Panc1 (cell line): Measurements from ENCODE around the gene FIGN.

Experiments
- POLR2AphosphoS5 ChIP-seq: IDR thresholded peaks from 2 replicates; pipeline ENCODE4 v1.6.1; 2012; ENCODE audit warnings: mild to moderate bottlenecking, low read depth, low read length, moderate library complexity
- TF ChIP-seq, protein P1 (sequence below): fragments of 450-650 bp; IDR thresholded peaks from 2 replicates; pipeline ENCODE4 v1.5.1; 2017; ENCODE audit warnings: mild to moderate bottlenecking
- TF ChIP-seq, protein P2 (sequence below), 2 experiments: IDR thresholded peaks; 2 replicates each; pipeline ENCODE4 v1.6.1; 2011 to 2012; ENCODE audit warnings: low read depth in 2 of 2, control low read depth in 1 of 2, low read length in 1 of 2, mild to moderate bottlenecking in 1 of 2, moderate library complexity in 1 of 2; ENCODE audit not compliant: insufficient read depth in 1 of 2

DNA sequence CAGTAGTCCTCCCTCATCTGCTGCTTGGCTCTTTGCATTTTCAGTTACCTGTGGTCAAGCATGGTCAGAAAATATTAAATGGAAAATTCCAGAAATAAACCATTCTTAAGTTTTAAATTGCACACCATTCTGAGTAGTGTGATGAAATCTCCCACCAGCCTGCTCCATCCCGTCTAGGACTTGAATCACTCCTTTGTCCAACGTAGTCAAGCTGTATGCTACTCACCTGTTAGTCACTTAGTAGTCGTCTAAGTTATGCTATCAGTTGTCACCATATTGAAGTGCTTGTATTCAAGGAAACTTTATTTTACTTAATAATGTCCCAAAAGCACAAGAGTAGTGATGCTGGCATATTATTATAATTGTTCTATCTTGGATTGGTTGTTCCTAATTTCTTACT, 172.5 kb downstream of the FIGN start:
- TF ChIP-seq, protein P1, sequence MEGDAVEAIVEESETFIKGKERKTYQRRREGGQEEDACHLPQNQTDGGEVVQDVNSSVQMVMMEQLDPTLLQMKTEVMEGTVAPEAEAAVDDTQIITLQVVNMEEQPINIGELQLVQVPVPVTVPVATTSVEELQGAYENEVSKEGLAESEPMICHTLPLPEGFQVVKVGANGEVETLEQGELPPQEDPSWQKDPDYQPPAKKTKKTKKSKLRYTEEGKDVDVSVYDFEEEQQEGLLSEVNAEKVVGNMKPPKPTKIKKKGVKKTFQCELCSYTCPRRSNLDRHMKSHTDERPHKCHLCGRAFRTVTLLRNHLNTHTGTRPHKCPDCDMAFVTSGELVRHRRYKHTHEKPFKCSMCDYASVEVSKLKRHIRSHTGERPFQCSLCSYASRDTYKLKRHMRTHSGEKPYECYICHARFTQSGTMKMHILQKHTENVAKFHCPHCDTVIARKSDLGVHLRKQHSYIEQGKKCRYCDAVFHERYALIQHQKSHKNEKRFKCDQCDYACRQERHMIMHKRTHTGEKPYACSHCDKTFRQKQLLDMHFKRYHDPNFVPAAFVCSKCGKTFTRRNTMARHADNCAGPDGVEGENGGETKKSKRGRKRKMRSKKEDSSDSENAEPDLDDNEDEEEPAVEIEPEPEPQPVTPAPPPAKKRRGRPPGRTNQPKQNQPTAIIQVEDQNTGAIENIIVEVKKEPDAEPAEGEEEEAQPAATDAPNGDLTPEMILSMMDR: no peak
- TF ChIP-seq POLR2AphosphoS5: no peak
- TF ChIP-seq, protein P2, sequence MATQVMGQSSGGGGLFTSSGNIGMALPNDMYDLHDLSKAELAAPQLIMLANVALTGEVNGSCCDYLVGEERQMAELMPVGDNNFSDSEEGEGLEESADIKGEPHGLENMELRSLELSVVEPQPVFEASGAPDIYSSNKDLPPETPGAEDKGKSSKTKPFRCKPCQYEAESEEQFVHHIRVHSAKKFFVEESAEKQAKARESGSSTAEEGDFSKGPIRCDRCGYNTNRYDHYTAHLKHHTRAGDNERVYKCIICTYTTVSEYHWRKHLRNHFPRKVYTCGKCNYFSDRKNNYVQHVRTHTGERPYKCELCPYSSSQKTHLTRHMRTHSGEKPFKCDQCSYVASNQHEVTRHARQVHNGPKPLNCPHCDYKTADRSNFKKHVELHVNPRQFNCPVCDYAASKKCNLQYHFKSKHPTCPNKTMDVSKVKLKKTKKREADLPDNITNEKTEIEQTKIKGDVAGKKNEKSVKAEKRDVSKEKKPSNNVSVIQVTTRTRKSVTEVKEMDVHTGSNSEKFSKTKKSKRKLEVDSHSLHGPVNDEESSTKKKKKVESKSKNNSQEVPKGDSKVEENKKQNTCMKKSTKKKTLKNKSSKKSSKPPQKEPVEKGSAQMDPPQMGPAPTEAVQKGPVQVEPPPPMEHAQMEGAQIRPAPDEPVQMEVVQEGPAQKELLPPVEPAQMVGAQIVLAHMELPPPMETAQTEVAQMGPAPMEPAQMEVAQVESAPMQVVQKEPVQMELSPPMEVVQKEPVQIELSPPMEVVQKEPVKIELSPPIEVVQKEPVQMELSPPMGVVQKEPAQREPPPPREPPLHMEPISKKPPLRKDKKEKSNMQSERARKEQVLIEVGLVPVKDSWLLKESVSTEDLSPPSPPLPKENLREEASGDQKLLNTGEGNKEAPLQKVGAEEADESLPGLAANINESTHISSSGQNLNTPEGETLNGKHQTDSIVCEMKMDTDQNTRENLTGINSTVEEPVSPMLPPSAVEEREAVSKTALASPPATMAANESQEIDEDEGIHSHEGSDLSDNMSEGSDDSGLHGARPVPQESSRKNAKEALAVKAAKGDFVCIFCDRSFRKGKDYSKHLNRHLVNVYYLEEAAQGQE (IDR thresholded peaks at IDR 0.05; ENCODE audit: insufficient read depth in 1 of 2, low read depth in 2 of 2, low read length in 1 of 2): no peak
